ENCODE results near the gene MYO5B.
"Not testable (repeated sequence)": the region's sequence is repeated elsewhere in the genome, so short reads cannot be mapped to it uniquely, and the experiment has no call there.

MYO5B gene

GRCh38 chr18:49795612-49796552, 399.1 kb downstream of the MYO5B start:
- no peak overlapping the region for H3K4me3 ChIP-seq (ENCODE audit: low read depth, low read length)
- TF ChIP-seq CTCF (IDR thresholded peaks at IDR 0.05; ENCODE audit: low read depth, low read length): no peak
- in situ Hi-C loops (cut with HindIII; ENCODE audit: low sequenced_read_pairs): no loop called here
- peak; percentile 67 for DNase-seq (ENCODE audit: low read depth, low spot score)

GRCh38 chr18:49794743-49795142, 400.2 kb downstream of the MYO5B start:
- in situ Hi-C loops (cut with HindIII; ENCODE audit: low sequenced_read_pairs): no loop called here
- no peak for TF ChIP-seq CTCF (IDR thresholded peaks at IDR 0.05; ENCODE audit: low read depth, low read length)
- H3K4me3 ChIP-seq (ENCODE audit: low read depth, low read length): no peak overlapping the region
- no peak for DNase-seq (ENCODE audit: low read depth, low spot score)

- DNase-seq (ENCODE audit: low read depth, low spot score); in situ Hi-C loops (cut with HindIII; ENCODE audit: low sequenced_read_pairs); H3K4me3 ChIP-seq (ENCODE audit: low read depth, low read length): not testable (repeated sequence)
These were observed 405.3 kb downstream of the MYO5B start for GRCh38 chr18:49789560-49790134.

- TF ChIP-seq CTCF (IDR thresholded peaks at IDR 0.05; ENCODE audit: low read depth, low read length): no peak
- no peak overlapping the region for H3K4me3 ChIP-seq (ENCODE audit: low read depth, low read length)
- peak; percentile 36 for DNase-seq (ENCODE audit: low read depth, low spot score)
- in situ Hi-C loops (cut with HindIII; ENCODE audit: low sequenced_read_pairs): no loop called here
These were observed 406.5 kb downstream of the MYO5B start for GRCh38 chr18:49788327-49788898.

GRCh38 chr18:49786019-49786720, 408.8 kb downstream of the MYO5B start:
- no peak overlapping the region for H3K4me3 ChIP-seq (ENCODE audit: low read depth, low read length)
- in situ Hi-C loops (cut with HindIII; ENCODE audit: low sequenced_read_pairs): no loop called here
- no peak for DNase-seq (ENCODE audit: low read depth, low spot score)
- TF ChIP-seq CTCF (IDR thresholded peaks at IDR 0.05; ENCODE audit: low read depth, low read length): no peak

- peak; percentile 21 for TF ChIP-seq CTCF (IDR thresholded peaks at IDR 0.05; ENCODE audit: low read depth, low read length)
- in situ Hi-C loops (cut with HindIII; ENCODE audit: low sequenced_read_pairs): no loop called here
- peak; percentile 13 for DNase-seq (ENCODE audit: low read depth, low spot score)
These were observed 410.3 kb downstream of the MYO5B start for GRCh38 chr18:49784427-49785185.

GRCh38 chr18:49783631-49784030, 411.3 kb downstream of the MYO5B start:
- in situ Hi-C loops (cut with HindIII; ENCODE audit: low sequenced_read_pairs); DNase-seq (ENCODE audit: low read depth, low spot score); H3K4me3 ChIP-seq (ENCODE audit: low read depth, low read length): not testable (repeated sequence)

More at GRCh38 chr18:49784427-49785185, 410.3 kb downstream of the MYO5B start:
- no peak overlapping the region for H3K4me3 ChIP-seq (ENCODE audit: low read depth, low read length)

All from astrocyte of the spinal cord (primary cell).